Fibroblast of skin of right biceps (primary cell): ENCODE results near the gene LTBP4.
"Not testable (repeated sequence)": the region's sequence is repeated elsewhere in the genome, so short reads cannot be mapped to it uniquely, and the experiment has no call there.

Experiments used
- DNase-seq: peaks from one replicate; pipeline ENCODE4 v3.0.0-alpha.2; 2013

LTBP4 gene, protein sequence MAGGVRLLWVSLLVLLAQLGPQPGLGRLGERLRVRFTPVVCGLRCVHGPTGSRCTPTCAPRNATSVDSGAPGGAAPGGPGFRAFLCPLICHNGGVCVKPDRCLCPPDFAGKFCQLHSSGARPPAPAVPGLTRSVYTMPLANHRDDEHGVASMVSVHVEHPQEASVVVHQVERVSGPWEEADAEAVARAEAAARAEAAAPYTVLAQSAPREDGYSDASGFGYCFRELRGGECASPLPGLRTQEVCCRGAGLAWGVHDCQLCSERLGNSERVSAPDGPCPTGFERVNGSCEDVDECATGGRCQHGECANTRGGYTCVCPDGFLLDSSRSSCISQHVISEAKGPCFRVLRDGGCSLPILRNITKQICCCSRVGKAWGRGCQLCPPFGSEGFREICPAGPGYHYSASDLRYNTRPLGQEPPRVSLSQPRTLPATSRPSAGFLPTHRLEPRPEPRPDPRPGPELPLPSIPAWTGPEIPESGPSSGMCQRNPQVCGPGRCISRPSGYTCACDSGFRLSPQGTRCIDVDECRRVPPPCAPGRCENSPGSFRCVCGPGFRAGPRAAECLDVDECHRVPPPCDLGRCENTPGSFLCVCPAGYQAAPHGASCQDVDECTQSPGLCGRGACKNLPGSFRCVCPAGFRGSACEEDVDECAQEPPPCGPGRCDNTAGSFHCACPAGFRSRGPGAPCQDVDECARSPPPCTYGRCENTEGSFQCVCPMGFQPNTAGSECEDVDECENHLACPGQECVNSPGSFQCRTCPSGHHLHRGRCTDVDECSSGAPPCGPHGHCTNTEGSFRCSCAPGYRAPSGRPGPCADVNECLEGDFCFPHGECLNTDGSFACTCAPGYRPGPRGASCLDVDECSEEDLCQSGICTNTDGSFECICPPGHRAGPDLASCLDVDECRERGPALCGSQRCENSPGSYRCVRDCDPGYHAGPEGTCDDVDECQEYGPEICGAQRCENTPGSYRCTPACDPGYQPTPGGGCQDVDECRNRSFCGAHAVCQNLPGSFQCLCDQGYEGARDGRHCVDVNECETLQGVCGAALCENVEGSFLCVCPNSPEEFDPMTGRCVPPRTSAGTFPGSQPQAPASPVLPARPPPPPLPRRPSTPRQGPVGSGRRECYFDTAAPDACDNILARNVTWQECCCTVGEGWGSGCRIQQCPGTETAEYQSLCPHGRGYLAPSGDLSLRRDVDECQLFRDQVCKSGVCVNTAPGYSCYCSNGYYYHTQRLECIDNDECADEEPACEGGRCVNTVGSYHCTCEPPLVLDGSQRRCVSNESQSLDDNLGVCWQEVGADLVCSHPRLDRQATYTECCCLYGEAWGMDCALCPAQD (N-terminal part only)

GRCh38 chr19:40601134-40601974, at the start of gene LTBP4:
TSS of gene LTBP4 (plus strand) at chr19:40601369. CDS start at chr19:40601388, 19 bp downstream.
- peak; percentile 34 for DNase-seq

GRCh38 chr19:40552848-40553247, 48.3 kb upstream of the LTBP4 start:
- DNase-seq = no peak

DNA sequence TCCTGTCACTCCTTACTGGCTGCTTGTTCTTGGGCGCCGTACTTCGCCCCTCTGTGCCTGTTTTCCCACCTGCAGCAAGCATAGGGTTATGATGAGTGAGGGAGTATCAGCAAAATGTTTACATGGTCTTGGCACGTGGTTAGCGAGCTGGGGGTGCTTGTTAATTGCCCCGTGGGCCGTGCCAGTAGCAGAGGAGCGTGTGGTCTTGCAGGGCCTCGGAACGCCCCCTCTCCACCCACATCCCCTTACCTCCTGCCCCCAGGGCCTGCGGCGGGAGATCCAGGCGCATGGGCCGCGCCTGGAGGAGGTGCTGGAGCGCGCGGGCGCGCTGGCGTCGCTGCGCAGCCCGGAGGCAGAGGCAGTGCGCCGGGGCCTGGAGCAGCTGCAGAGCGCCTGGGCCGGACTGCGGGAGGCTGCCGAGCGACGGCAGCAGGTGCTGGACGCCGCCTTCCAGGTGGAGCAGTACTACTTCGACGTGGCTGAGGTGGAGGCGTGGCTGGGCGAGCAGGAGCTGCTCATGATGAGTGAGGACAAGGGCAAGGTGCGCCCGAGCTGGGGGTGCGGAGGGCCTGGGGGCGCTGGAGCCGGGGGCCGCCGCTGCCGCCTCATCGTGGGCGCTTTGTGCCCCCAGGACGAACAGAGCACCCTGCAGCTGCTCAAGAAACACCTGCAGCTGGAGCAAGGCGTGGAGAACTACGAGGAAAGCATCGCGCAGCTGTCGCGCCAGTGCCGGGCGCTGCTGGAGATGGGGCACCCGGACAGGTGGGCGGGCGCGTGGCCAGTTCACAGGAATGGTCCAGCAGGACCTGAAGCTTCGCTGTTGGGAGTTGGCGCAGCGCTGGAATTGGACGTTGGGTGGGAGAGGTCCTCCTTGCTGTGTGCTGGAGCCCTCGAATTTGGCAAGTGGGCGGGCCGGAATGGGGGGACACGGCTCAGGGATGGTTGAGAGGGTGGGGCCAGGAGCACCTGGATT, 47.0 kb upstream of the LTBP4 start:
- DNase-seq = no peak

- DNase-seq = no peak
These were observed 45.0 kb upstream of the LTBP4 start for GRCh38 chr19:40555978-40556689.

GRCh38 chr19:40556953-40557530, 44.1 kb upstream of the LTBP4 start:
- DNase-seq = no peak

DNA sequence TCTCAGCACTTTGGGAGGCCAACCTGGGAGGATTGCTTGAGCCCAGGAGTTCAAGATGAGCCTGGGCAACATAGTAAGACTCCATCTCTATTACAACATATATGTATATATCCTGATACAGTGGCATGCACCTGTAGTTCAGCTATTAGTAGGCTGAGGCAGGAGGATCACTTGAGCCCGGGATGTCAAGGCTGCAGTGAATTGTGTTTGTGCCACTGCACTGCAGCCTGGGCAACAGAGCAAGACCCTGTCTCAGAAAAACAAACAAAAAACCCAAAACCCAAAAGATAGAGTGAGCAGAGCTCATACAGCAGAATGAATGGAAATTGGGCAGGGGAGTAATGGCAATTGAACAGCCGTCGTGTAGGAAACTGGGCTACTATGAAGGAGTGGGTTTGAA, 41.8 kb upstream of the LTBP4 start:
- no peak for DNase-seq

- no peak for DNase-seq
These were observed 41.1 kb upstream of the LTBP4 start for GRCh38 chr19:40560092-40560507.

- no peak for DNase-seq
These were observed 39.2 kb upstream of the LTBP4 start for GRCh38 chr19:40561947-40562346.

GRCh38 chr19:40564535-40564934, 36.6 kb upstream of the LTBP4 start:
- not testable (repeated sequence) for DNase-seq

- no peak for DNase-seq
These were observed 35.8 kb upstream of the LTBP4 start for GRCh38 chr19:40565355-40565754.

DNA sequence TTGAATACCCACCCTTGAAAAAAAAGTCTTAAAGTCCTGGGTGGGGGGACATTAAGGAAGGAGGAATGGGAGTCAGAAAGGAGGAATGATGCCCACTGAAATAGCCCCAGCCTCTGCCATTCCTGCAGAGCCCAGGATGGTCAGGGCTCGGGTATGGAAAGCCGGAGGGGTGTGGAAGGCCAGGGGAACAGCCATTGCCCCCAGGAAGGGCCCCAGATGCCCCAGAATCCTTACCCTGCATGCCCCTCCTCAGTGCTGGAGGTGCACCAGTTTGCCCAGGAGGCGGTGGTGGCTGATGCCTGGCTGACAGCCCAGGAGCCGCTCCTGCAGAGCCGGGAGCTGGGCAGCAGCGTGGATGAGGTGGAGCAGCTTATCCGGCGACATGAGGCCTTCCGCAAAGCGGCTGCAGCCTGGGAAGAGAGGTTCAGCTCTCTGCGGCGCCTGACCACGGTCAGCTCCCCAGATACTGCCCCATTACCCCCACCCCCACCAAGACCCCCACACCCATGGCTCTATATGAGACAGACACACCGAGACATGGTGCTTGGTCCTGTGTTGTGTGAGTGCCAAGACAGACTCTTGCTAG, 35.2 kb upstream of the LTBP4 start:
- DNase-seq = no peak

DNA sequence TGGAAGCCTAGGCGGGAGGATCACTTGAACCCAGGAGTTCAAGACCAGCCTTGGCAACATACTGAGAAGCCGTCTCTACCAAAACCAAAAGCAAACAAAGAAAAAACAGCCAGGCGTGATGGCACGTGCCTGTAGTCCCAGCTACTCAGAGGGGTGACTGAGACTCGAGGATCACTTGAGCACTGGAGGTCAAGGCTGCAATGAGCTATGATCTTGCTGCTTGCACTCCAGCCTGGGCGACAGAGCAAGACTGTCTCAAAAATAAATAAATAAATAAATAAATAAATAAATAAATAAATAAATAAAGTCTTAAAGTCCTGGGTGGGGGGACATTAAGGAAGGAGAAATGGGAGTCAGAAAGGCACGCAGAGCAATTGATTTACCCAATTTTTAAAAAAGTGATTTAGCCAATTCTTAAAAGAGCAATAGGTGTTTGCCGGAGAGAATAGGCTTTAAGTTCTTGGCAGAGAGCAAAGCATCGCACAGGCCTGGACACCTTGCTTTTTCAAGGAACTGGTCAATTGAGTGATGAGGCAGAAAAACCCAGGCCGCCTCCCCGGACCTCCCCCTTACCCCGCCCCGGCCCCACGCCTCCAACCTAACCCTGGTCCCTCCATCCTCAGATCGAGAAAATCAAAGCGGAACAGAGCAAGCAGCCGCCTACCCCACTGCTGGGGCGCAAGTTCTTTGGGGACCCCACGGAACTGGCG, 34.0 kb upstream of the LTBP4 start:
- DNase-seq = no peak

DNA sequence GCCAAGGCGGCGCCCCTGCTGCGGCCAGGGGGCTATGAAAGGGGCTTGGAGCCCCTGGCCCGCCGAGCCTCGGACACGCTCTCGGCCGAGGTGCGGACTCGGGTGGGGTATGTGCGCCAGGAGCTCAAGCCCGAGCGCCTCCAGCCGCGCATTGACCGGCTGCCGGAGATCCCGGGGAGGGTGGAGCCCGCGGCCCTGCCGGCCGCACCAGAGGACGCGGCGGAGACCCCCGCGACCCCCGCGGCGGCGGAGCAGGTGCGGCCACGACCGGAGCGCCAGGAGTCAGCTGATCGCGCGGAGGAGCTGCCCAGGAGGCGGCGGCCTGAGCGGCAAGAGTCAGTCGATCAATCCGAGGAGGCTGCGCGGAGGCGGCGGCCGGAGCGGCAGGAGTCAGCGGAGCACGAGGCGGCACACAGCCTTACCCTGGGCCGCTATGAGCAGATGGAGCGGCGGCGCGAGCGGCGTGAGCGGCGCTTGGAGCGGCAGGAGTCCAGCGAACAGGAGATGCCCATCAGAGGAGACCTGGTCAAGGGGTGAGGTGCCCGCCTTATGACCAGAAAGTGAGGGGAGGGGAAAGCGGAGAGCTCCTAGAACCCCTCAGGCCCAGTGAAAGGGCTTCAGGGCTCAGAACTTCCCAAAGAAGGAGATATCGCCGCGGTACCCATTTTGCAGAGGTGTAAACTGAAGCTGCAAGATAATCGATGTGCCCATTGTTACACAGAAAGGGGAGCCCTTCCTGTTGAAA, 33.2 kb upstream of the LTBP4 start:
- DNase-seq = no peak

- DNase-seq = peak; percentile 99
These were observed 30.7 kb upstream of the LTBP4 start for GRCh38 chr19:40570313-40571004.

GRCh38 chr19:40571005-40571318, 30.2 kb upstream of the LTBP4 start:
- DNase-seq = no peak

- DNase-seq = no peak
These were observed 29.2 kb upstream of the LTBP4 start for GRCh38 chr19:40571831-40572495.

- DNase-seq = no peak
These were observed 25.8 kb upstream of the LTBP4 start for GRCh38 chr19:40575326-40575725.
